GM18511 (cell line): ENCODE data around the gene BRINP3.

Experiments used
- ATAC-seq: cut with Tn5 transposase; IDR thresholded peaks from one replicate; pipeline ENCODE4 v1.9.1; 2021; ENCODE audit warnings: mild to moderate bottlenecking, moderate library complexity; ENCODE audit not compliant: unreplicated experiment

BRINP3 gene

GRCh38 chr1:190327271-190327670 lies 150.4 kb downstream of the BRINP3 start:
- ATAC-seq = no peak

- ATAC-seq = no peak
Measured at GRCh38 chr1:190323530-190323929, 154.1 kb downstream of the BRINP3 start.

GRCh38 chr1:190322274-190322673 lies 155.4 kb downstream of the BRINP3 start:
- no peak for ATAC-seq

GRCh38 chr1:190320952-190321351 lies 156.7 kb downstream of the BRINP3 start:
- no peak for ATAC-seq

GRCh38 chr1:190312763-190313162 lies 164.9 kb downstream of the BRINP3 start:
- ATAC-seq = no peak

- ATAC-seq = no peak
Measured at GRCh38 chr1:190303501-190303900, 174.2 kb downstream of the BRINP3 start.

GRCh38 chr1:190296453-190296852 lies 181.2 kb downstream of the BRINP3 start:
- no peak for ATAC-seq

GRCh38 chr1:190289897-190290296 lies 187.8 kb downstream of the BRINP3 start:
- ATAC-seq = no peak

- no peak for ATAC-seq
Measured at GRCh38 chr1:190286111-190286510, 191.6 kb downstream of the BRINP3 start.

- no peak for ATAC-seq
Measured at GRCh38 chr1:190277107-190277506, 200.6 kb downstream of the BRINP3 start.

GRCh38 chr1:190274721-190275120 lies 202.9 kb downstream of the BRINP3 start:
- no peak for ATAC-seq

- no peak for ATAC-seq
Measured at GRCh38 chr1:190273161-190273560, 204.5 kb downstream of the BRINP3 start.

- no peak for ATAC-seq
Measured at GRCh38 chr1:190262538-190262937, 215.1 kb downstream of the BRINP3 start.

- no peak for ATAC-seq
Measured at GRCh38 chr1:190259424-190259823, 218.2 kb downstream of the BRINP3 start.

GRCh38 chr1:190258003-190258402 lies 219.7 kb downstream of the BRINP3 start:
- ATAC-seq = no peak

- no peak for ATAC-seq
Measured at GRCh38 chr1:190252046-190252445, 225.6 kb downstream of the BRINP3 start.

- ATAC-seq = no peak
Measured at GRCh38 chr1:190250368-190250767, 227.3 kb downstream of the BRINP3 start.

- no peak for ATAC-seq
Measured at GRCh38 chr1:190244406-190244805, 233.3 kb downstream of the BRINP3 start.

GRCh38 chr1:190243056-190243455 lies 234.6 kb downstream of the BRINP3 start:
- ATAC-seq = no peak

GRCh38 chr1:190226006-190226405 lies 251.7 kb downstream of the BRINP3 start:
- ATAC-seq = no peak

GRCh38 chr1:190212450-190212849 lies 265.2 kb downstream of the BRINP3 start:
- no peak for ATAC-seq

GRCh38 chr1:190207733-190208132 lies 269.9 kb downstream of the BRINP3 start:
- no peak for ATAC-seq

- no peak for ATAC-seq
Measured at GRCh38 chr1:190205713-190206112, 272.0 kb downstream of the BRINP3 start.

GRCh38 chr1:190196020-190196419 lies 281.6 kb downstream of the BRINP3 start:
- no peak for ATAC-seq
